Activated gamma-delta T cell (primary cell): ENCODE data around the gene TMC4.
"Not testable (repeated sequence)": the region's sequence is repeated elsewhere in the genome, so short reads cannot be mapped to it uniquely, and the experiment has no call there.

Source experiments
- DNase-seq: peaks from one replicate; lab custom pipeline; 2025; lab: John Stamatoyannopoulos, UW
- total RNA-seq, 2 donors: gene quantifications; one replicate each; lab custom pipeline; 2026; lab: John Stamatoyannopoulos, UW

TMC4 gene
- total RNA-seq: 1.2 to 3.9 reads per million in 2 donors

DNA sequence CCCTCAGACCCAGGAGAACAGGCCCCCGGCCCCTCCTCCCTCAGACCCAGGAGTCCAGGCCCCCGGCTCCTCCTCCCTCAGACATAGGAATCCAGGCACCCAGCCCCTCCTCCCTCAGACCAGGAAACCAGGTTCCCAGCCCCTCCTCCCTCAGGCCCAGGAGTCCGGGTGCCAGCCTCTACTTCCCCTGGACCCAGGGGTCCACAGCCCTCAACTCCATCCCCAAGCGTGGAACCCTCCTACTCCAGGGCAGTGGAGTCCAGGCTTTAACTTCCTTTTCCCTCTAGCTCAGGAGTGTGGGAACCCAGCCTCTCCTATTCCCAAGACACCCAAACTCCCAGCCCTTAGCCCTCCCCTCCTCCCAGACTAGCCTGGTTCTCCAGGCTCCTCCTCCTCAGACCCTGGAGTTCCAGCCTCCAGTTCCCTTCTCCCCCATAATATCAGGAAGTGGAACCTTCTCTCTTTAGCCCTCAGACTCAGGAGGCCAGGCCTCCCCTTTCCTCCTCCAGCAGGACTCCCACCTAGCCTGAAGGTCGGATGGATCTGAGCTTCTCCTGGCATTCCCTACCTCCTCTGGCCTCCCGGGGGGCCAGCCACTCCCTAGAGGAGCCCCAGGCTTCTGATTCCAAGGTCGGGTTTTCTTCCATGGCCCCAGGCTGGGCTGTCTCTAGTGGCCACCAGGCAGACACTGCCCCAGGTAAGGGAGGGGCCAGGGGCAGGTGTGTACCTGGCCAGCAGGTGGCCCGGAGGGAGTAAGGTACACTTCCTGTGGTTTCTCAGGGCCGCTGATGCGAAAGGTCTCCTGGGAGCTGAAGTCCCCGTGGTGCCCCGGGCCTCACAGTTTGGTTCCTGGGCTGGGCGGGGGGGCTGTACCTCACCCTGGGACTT is at the start of gene TMC4:
TSS of gene TMC4 (minus strand) at position 690 of the 888 bp plus-strand sequence. CDS start at position 647, 43 bp downstream.
- DNase-seq: no peak

DNA sequence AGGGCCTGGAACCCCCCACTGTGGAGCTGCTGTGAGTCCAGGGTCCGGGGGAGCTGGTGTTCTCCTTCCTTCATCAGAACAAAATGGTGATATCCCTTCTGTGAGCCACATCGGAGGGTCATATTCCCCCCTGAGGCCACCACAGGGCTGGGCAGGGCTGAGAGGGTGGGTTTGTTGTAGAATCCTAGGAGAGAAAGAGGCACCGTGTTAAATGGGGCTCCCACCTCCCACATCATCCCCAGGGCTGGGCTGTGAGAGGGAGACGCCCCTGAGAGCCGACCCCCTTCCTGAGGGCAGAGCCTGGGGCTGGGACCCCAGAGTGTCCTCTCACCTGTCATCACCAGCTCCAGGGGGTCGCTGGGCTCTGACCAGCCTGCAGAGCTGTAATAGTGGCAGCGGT is 49.0 kb upstream of the TMC4 start:
- not testable (repeated sequence) for DNase-seq

- DNase-seq: not testable (repeated sequence)
Observed at GRCh38 chr19:54219702-54220101, 46.7 kb upstream of the TMC4 start.

DNA sequence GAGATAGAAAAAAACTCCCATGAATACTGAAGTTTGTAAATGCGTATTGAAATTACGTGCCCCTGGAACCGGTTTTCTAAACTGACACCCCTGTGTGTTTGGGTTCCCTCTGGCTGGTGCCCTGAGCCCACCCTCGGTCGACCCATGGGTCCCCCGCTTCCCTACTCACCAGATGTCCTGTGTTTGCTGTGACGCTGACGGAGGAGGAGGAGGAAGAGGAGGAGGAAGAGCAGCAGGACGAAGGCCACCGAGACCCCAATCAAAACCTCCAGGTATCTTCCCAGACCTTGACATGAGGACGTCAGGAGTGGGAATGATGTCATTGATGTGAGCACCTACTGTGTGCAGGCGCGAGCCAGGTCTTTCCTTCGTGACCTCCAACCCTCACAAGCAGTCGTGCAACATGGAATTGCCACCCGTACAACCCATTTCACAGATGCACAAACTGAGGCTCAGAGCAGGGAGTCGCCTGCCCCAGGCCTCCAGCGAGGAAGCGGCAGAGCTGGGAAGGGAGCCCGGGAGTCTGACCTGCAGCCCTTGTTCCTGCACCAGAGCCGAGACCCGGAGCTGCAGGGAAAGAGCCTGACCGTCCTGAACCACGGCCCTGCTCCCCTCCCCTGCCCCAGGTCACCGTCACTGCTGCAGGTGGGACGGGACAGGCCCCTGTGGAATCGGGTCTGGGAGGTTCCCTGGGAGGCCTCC is 46.2 kb upstream of the TMC4 start:
- DNase-seq: no peak

DNA sequence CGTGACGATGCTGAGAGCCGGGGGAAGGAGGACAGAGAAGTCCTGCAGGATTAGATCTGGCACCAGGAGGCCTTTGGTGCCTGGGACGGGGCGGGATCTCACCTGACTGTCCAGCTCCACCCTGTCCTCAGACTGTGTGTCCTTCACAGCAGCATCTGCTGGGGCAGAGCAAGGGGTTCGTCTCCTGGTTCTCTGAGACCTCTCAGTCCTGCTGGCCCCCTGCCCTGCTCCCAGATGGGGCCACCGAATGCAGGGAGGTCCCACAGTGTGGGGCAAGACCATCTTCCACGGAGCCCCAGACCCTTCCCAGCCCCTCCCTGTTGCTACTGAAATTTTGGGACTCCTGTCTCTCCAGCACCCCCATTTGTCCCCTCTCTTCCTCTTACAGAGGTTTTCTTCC is 45.3 kb upstream of the TMC4 start:
- DNase-seq: no peak

- DNase-seq: not testable (repeated sequence)
Observed at GRCh38 chr19:54217517-54218247, 44.7 kb upstream of the TMC4 start.

GRCh38 chr19:54216869-54217268 is 43.9 kb upstream of the TMC4 start:
- DNase-seq: no peak

GRCh38 chr19:54214734-54215133 is 41.8 kb upstream of the TMC4 start:
- DNase-seq: not testable (repeated sequence)

GRCh38 chr19:54214217-54214616 is 41.3 kb upstream of the TMC4 start:
- DNase-seq: not testable (repeated sequence)

GRCh38 chr19:54211235-54211634 is 38.3 kb upstream of the TMC4 start:
- DNase-seq: no peak

DNA sequence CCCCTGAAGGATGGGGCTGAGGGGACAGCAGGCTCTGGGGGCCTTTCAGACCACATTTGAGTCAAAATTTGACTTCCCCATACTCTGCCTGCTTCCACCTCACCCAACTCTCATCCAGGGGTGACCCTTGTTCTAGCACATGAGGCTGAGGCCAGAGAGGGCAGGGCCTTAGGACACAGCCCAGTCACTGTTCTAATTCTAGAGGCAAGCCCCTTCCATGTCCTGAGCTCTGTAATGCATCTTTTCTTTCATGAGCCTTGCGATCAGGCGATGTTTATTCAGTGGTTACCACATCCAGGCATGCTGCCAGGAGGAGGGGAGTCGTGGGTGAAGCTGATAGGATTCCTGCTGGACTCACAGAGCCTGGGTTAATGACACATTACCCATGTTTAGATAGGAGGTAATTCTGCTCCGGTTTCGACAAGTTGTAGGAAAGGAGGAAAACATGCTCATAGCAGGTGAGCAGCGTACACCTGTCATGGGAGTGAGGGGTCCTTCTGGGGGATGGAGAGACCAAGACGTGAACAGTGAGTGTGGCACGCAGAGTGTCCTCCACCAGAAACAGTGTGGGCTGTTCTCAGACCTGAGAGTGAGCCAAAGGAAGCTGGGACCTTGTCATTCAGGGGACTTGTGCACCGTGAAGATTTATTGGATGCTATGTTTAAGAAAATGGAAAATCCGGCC is 37.0 kb upstream of the TMC4 start:
- DNase-seq: no peak

DNA sequence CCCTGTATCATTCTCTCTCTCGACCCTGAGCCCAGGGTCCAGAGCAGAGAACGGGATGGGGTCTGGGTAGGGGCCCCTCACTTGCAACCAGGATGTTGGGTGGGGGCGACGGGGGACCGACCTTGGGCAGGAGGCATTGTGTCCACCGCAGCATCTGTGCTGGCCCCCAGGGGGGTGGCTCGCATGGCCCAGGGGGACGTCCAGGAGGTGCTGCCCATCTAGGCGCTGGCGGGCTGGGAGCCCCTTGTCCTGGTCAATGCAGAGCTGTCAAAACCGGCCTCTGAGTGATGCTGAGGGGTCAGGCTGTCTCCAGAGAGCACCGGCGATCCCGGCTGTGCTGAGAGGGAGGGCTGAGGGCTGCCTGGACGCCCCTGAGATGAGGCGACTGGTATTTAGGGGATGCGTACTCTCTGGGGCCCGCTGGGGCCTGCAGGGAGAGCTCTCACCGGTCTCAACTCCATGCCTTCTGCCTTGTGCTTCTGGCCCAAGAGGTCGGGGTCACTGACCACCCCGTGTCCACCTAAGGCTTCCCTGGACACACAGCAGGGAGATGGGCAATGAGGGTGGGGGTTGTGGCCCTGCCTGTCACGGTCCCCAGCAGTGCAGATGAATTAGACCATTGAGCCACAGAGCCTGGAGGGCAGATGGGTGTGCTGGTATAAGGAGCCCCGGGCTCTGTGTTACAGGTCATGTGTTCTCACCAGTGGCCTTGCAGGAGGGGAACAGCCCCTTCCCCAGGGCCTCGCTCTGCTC is 36.3 kb upstream of the TMC4 start:
- DNase-seq: no peak

DNA sequence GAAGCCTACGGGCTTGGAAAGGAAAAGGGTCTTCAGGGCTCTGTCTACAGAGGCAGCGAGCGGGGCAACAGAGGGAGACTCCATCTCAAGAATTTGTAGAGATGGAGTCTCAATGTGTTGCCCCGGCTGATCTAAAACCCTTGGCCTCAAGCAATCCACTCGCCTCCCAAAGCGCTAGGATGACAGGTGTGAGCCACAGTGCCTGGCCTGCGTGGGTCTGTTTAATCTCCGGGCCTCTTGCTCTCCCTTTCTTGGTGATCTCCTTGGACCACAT is 35.8 kb upstream of the TMC4 start:
- DNase-seq: no peak

GRCh38 chr19:54207983-54208783 is 35.2 kb upstream of the TMC4 start:
- no peak for DNase-seq

- no peak for DNase-seq
Observed at GRCh38 chr19:54207676-54207982, 34.7 kb upstream of the TMC4 start.

DNA sequence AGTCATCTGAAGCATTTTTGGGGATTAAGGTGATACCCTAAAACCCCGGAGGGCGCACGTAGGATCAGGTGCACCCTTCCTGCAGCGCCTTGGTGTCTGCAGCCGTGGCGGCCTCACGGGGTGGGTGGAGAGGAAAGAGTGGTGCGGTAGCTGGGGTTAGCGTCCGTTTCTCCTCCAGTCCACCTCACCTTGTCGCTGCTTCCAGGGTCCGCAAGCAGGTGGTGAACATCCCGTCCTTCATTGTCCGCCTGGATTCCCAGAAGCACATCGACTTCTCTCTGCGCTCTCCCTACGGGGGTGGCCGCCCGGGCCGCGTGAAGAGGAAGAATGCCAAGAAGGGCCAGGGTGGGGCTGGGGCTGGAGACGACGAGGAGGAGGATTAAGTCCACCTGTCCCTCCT is 34.2 kb upstream of the TMC4 start:
- DNase-seq: not testable (repeated sequence)

GRCh38 chr19:54206831-54207177 is 33.8 kb upstream of the TMC4 start:
- no peak for DNase-seq

DNA sequence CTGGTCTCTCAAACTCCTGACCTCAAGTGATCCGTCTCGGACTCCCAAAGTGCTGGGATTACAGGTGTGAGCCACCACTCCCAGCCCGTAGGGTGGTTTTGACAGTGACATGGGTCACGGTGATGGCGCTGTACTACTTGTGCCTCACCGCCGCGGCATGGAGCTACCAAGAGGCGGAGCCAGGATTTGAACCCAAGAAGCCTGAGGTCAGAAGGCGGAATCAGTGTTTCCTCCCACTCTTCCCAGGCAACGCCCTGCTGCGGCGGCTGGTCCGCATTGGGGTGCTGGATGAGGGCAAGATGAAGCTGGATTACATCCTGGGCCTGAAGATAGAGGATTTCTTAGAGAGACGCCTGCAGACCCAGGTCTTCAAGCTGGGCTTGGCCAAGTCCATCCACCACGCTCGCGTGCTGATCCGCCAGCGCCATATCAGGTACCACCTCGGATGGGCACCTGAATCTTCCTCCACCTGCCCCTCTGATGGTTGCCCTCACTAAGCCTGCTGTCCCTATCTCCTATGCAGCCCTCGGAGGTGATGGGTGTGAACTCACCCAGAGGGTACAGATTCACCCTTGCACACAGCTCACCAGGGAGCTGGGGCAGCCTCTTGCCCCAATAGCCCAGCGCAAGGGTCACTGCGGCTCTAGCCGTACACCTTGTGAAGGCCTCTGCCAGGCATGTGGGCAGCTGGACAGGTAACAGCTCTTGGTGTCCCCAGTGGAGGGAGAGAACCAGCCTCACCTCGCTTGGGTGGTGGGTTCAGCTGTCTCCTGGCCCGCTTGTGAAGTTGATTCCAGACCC is 33.3 kb upstream of the TMC4 start:
- DNase-seq: no peak

DNA sequence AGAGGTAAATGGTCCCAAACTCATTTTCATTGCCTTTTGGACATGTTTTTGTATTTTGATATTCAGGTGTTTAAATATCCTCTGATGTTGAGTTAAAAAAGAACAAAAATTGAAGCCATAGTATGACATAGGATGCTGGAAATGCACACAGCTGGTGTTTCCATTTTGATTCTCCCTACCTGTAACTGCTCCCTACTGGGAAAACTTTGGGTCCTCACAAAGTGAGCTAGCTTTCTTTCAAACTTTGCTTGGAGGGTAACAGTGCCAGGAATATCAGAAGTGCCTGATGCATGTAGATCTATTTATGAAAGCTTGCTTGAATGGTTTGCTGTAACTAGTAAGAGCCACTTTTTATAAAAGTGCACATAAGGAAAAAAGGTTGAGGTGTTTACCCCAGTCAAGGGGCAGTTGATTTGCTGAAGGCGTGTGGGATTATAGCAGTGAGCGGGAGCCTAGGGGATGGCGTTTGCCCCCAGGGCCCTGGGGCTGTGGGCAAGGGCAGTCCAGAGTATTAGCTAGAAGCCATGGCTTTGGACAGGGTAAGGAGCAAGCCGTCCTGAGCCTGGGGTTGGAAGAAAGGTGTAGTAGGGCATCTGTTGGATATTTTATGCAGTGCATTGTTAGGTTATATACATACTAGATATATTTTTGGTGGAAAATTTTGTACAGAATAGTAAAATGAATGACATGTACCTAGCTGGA is 32.0 kb upstream of the TMC4 start:
- DNase-seq: no peak
